GM12865 (cell line): ENCODE data around the gene RHBDF2.

Experiments
- DNase-seq: peaks from one replicate; pipeline ENCODE4 v3.0.0; 2010; ENCODE audit warnings: low read depth
- H3K4me3 ChIP-seq: 2 replicates; pipeline ENCODE4 v1.5.1; 2011; ENCODE audit warnings: mild to moderate bottlenecking, low read depth, low read length, control low read depth
- CTCF ChIP-seq: IDR thresholded peaks from 2 replicates; pipeline ENCODE4 v1.5.1; 2011; ENCODE audit warnings: low read length, control low read depth, low read depth, inconsistent platforms; ENCODE audit not compliant: insufficient read depth; ENCODE audit errors: missing control alignments

RHBDF2 gene

GRCh38 chr17:76480632-76481031 is 20.6 kb downstream of the RHBDF2 start:
- no peak for TF ChIP-seq CTCF
- peak; percentile 79 for DNase-seq
- peak overlapping the region; percentile 83 for H3K4me3 ChIP-seq

- peak; percentile 57 for DNase-seq
- TF ChIP-seq CTCF: no peak
- no peak overlapping the region for H3K4me3 ChIP-seq
Observed at GRCh38 chr17:76479515-76480060, 21.6 kb downstream of the RHBDF2 start.

- TF ChIP-seq CTCF: no peak
- DNase-seq: no peak
- no peak overlapping the region for H3K4me3 ChIP-seq
Observed at GRCh38 chr17:76478730-76479514, 22.3 kb downstream of the RHBDF2 start.

GRCh38 chr17:76478097-76478496 is 23.1 kb downstream of the RHBDF2 start:
- no peak for TF ChIP-seq CTCF
- no peak for DNase-seq
- H3K4me3 ChIP-seq: no peak overlapping the region

GRCh38 chr17:76477576-76477975 is 23.6 kb downstream of the RHBDF2 start:
- no peak for DNase-seq
- no peak for TF ChIP-seq CTCF
- no peak overlapping the region for H3K4me3 ChIP-seq

- no peak for TF ChIP-seq CTCF
Observed at GRCh38 chr17:76476736-76477135, 24.5 kb downstream of the RHBDF2 start.

More at GRCh38 chr17:76476736-76477135, 24.5 kb downstream of the RHBDF2 start:
- no peak for DNase-seq
- H3K4me3 ChIP-seq: no peak overlapping the region
